Stimulated activated CD8-positive, alpha-beta memory T cell treated with anti-CD3 and anti-CD28 coated beads, Interleukin-15, amount 100 ng/mL, for 48 hours (primary cell): ENCODE results near the gene ELSPBP1.
"Not testable (repeated sequence)": the region's sequence is repeated elsewhere in the genome, so short reads cannot be mapped to it uniquely, and the experiment has no call there.

Source experiments
- DNase-seq, 2 donors: peaks; one replicate each; pipeline ENCODE4 v3.0.0-alpha.2; 2020; ENCODE audit warnings: low read depth in 2 of 2

ELSPBP1 gene

GRCh38 chr19:48041877-48042580, 47.6 kb downstream of the ELSPBP1 start:
- no peak for DNase-seq

- no peak for DNase-seq
Measured at GRCh38 chr19:48043675-48044258, 49.3 kb downstream of the ELSPBP1 start, which contains the start of gene CABP5. TSS of gene CABP5 (minus strand) at chr19:48044079. CDS start at chr19:48043922, 157 bp downstream.

GRCh38 chr19:48044561-48044960, 50.1 kb downstream of the ELSPBP1 start:
- DNase-seq, result no peak

- no peak for DNase-seq
Measured at GRCh38 chr19:48051335-48052033, 57.1 kb downstream of the ELSPBP1 start.

- DNase-seq, result no peak
Measured at GRCh38 chr19:48053076-48053475, 58.6 kb downstream of the ELSPBP1 start.

GRCh38 chr19:48053856-48054255, 59.4 kb downstream of the ELSPBP1 start:
- no peak for DNase-seq

GRCh38 chr19:48059331-48059730, 64.9 kb downstream of the ELSPBP1 start:
- no peak for DNase-seq

- no peak for DNase-seq
Measured at GRCh38 chr19:48060381-48060780, 65.9 kb downstream of the ELSPBP1 start.

- no peak for DNase-seq
Measured at GRCh38 chr19:48061401-48062344, 67.2 kb downstream of the ELSPBP1 start.

- no peak for DNase-seq
Measured at GRCh38 chr19:48064509-48064908, 70.1 kb downstream of the ELSPBP1 start.

- DNase-seq, result no peak
Measured at GRCh38 chr19:48069435-48069834, 75.0 kb downstream of the ELSPBP1 start.

- not testable (repeated sequence) for DNase-seq
Measured at GRCh38 chr19:48070177-48070769, 75.8 kb downstream of the ELSPBP1 start.
